ENCODE results near the gene SH3GLB1.
"Not testable (repeated sequence)": the region's sequence is repeated elsewhere in the genome, so short reads cannot be mapped to it uniquely, and the experiment has no call there.

The SH3GLB1 gene

GRCh38 chr1:86704458-86704971 is at the start of gene SH3GLB1:
SH3GLB1 (plus strand) TSS chr1:86704576; CDS start chr1:86704900, 324 bp downstream.
- peak; percentile 90 for DNase-seq

DNA sequence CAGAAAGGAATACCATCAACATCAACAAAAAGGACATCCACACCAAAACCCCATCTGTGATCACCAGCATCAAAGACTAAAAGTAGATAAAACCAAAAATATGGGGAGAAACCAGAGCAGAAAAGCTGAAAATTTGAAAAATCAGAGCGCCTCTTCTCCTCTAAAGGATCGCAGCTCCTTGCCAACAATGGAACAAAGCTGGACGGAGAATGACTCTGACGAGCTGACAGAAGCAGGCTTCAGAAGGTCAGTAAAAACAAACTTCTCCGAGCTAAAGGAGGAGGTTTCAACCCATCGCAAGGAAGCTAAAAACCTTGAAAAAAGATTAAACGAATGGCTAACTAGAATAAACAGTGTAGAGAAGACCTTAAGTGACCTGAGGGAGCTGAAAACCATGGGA is 46.0 kb upstream of the SH3GLB1 start:
- DNase-seq = not testable (repeated sequence)

GRCh38 chr1:86666368-86666767 is 38.0 kb upstream of the SH3GLB1 start:
- no peak for DNase-seq

GRCh38 chr1:86687595-86687994 is 16.8 kb upstream of the SH3GLB1 start:
- DNase-seq = no peak

DNA sequence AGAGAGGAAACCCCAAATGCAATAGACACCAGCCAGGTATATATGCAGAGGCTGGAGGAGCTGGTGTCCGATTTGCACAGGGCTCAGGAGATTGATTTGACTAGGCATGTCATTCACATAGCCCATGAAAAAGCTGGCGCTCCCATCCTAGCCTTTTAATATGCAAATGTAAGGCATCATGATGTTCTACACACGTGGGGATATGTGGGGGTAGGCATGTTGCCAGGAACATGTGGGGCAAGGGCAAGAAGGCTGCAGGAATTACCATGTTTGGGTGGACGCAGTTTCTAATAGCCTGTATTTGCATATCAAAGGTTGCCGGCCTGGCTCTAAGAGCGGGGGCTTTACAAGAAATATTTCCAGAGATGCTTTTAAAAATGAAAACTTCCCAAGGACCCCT is 11.7 kb upstream of the SH3GLB1 start:
- DNase-seq = no peak

DNA sequence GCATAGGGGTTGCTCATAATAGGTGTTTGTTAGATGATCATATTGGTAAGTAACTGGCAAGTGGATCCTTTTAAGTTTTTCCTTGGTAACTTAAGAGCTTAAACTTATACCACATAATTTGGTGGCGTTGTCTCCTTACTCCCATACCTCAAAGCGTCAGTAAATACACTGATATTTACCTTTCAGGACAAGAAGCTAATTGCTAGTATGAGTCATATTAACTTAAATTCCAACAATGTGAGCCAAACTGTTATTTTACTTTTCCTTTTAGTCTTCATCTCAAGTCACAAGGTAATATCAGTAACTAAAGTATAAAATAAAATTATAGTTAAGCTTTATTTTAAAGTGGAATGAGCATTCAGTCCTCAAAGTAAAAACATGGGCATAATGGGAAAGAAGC is 9.0 kb upstream of the SH3GLB1 start:
- DNase-seq = no peak

- DNase-seq = no peak
Observed at GRCh38 chr1:86696522-86696921, 7.9 kb upstream of the SH3GLB1 start.

DNA sequence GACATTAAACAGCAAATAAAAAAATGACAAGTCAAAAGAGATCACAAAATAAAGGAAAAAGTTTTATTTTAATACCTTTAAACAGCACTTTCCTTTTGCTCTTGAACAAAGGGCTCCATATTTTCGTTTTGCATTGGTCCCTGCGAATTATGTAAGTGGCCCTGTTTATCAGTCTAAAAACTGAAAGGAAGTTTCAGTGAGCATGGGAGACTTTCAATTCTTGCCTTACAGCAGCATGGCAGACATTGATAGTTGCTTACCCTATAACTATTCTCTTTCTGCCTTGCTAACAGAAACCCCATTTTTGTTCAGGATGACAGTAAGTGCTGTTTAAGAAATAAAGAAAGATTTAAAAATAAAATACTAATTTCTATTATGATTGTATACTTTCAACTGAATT is 5.2 kb upstream of the SH3GLB1 start:
- no peak for DNase-seq

DNA sequence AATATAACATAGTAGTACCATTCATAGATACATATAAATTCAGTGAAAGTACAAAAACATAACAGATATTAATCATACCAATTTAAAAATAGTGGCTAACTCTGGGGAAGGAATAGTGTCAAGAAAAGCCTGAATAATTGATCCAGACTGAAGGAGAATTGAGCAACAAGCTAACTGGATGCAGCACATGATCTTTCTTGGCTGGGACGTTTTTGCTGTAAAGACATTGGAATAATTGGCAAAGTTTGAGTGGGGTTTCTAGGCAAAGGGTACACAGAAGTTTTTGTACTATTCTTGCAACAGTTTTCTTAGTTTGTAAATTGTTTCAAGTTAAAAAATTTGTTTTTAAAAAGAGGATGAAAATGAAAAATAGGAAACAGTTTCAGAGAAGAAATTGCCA is 2.6 kb upstream of the SH3GLB1 start:
- DNase-seq = no peak

GRCh38 chr1:86702954-86703494 is 1.4 kb upstream of the SH3GLB1 start:
- DNase-seq = not testable (repeated sequence)

GRCh38 chr1:86703696-86704457 is 499 bp upstream of the SH3GLB1 start:
- peak; percentile 59 for DNase-seq

- DNase-seq = peak; percentile 64
Observed at GRCh38 chr1:86704972-86705664, 742 bp downstream of the SH3GLB1 start.

DNA sequence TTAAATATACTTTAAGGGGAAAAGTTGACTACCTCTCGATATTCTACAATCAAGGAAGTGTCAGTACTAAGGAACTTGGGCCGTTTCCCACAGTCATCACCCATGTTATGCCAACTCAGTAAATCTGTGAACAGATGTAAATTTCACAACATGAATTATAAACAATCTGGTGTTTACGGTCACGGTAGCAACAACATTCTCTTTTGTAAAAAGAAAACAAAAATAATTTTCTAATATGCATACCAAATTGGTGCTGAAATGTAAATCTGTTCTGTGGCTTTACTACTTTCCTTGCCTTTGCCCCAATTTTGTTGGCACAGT is 1.2 kb downstream of the SH3GLB1 start:
- DNase-seq = no peak

DNA sequence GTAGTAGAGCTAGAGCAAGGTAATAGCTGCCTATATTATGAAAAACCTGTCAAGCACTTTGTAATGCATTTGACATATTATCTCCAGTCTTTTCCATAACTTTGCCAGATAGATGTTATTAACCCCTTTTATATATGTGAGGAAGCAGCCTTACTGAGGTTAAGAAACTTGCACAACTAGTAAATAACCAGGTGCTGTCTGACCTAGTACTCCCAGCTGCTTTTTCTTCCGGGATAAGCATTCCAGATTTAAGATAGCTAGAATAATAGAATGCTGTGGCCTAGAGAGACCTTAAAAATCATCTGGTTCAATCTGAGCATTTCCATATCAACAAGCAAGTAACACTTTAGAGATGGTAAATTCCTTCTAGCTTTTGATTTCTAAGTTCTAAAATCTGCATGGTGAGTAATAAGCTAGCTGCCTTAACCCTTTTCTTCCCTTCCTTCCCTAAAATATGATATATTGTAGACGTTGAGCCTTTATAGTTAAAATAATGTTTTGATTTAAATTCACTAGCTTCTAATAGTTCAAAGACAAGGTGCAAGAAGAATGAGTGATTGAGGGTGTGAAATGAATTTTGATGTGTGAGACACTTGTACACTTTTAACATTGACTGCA is 1.8 kb downstream of the SH3GLB1 start:
- no peak for DNase-seq

- no peak for DNase-seq
Observed at GRCh38 chr1:86708920-86709319, 4.5 kb downstream of the SH3GLB1 start.

DNA sequence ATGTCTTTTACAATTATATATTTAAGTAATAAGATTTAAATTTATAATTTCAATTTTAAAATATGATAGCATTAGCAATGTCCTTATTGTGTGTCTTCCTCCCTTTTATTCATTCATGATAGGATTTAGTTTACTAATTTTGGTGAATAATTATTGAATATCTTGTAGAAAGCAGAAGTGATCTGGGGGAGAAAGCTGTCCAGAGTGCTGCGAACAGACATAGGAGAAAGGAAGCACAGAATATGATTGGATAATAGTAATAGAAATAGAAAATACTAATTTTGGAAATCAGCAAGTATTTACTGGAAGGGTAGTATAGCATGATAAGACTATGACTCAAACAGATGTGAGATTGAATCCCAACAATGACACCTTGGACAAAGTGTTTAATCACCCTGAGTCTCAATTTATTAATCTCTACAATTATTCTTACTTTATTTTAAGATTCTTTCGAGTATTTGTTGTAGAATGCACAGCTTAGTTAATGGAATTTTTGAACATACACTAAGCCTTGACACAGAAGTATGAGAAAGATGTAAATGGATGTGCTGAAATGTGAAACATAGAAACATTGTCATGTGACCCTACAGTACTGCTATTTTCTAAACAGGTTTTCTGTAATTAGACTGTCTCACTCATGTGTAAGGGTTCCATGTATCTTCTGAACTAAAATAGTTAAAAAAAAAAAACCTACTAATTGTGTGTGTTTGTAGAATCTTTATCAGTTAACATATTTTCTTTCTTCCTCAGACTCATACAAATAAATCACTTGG is 7.9 kb downstream of the SH3GLB1 start:
- DNase-seq = no peak

DNA sequence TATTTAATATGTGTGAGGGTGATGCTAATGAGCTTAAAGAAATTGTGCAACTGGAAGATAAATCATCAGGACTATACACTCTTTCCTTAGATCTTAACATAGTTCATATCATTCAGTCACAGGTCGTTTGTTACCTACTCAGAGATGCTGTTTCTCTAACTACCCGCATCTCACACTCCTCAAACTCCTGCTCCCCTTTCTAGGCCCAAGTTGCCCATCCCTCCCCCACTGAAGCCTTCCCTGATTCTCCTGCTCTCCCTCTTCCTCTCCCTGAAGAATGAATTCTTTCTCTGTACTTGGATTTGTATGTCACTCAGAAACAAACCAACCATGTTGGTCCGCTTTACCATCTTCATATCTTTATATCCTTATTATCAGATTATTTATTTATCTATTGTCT is 9.1 kb downstream of the SH3GLB1 start:
- DNase-seq = no peak

- DNase-seq = no peak
Observed at GRCh38 chr1:86714159-86714558, 9.8 kb downstream of the SH3GLB1 start.

GRCh38 chr1:86714561-86715244 is 10.3 kb downstream of the SH3GLB1 start:
- no peak for DNase-seq

DNA sequence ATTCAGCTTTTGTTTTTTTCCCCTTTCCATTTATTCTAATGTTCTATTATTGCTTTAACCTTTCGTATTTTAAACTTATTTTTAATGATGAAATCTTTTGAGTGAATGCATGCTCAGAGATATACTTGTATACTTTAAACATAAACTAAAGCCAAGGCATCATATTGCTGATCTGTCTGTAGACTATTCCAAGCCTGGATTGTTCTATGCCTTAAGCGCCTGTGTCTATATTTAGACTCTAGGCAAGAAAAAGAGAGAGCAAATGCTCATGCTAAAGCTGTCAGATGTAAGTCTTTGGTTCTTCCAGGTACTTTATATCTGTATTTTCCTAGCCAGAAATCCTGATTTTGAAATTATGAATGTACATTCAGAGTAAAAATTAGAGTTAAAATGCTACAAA is 14.4 kb downstream of the SH3GLB1 start:
- DNase-seq = no peak

GRCh38 chr1:86731416-86731815 is 27.0 kb downstream of the SH3GLB1 start:
- DNase-seq = no peak

- no peak for DNase-seq
Observed at GRCh38 chr1:86733340-86733739, 29.0 kb downstream of the SH3GLB1 start.
